ENCODE results near the gene CEP85L. TPM values are rescaled to one million over a fixed set of nuclear protein-coding genes. Genes with fewer than 3 reads are reported as not detected.

Gene CEP85L
- total RNA-seq, 1 donor from 2014 or later, result 6.8 TPM

DNA sequence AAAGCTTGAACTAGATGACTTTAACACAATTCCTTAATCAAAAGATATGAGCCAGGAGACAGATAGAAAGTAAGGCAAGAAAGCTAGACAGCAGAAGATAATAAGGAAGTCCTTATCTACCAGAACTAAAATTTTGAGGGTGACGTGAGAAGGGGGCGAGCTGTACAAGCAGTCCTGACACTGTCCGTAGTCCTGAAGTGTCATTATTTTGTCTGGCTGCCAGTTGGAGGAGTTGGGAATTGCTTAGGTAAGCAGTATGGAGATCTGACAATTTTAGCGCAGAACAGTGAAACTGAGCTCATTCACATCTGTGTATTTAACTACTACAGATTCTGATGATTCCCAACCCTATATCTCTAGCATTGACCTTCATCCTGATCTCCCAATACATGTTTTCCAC, 25.8 kb upstream of the CEP85L start:
- no peak for DNase-seq (ENCODE audit: low spot score, unreplicated experiment)
- H3K4me3 Mint-ChIP-seq (ENCODE audit: low read depth), result no peak overlapping the region
- H3K4me1 Mint-ChIP-seq (ENCODE audit: low read depth), result no peaks in the 10 kb centered on the region
- TF ChIP-seq, protein P1, sequence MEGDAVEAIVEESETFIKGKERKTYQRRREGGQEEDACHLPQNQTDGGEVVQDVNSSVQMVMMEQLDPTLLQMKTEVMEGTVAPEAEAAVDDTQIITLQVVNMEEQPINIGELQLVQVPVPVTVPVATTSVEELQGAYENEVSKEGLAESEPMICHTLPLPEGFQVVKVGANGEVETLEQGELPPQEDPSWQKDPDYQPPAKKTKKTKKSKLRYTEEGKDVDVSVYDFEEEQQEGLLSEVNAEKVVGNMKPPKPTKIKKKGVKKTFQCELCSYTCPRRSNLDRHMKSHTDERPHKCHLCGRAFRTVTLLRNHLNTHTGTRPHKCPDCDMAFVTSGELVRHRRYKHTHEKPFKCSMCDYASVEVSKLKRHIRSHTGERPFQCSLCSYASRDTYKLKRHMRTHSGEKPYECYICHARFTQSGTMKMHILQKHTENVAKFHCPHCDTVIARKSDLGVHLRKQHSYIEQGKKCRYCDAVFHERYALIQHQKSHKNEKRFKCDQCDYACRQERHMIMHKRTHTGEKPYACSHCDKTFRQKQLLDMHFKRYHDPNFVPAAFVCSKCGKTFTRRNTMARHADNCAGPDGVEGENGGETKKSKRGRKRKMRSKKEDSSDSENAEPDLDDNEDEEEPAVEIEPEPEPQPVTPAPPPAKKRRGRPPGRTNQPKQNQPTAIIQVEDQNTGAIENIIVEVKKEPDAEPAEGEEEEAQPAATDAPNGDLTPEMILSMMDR (IDR thresholded peaks at IDR 0.05; ENCODE audit: unreplicated experiment), result no peak
- no peak overlapping the region for H3K27ac Mint-ChIP-seq
- H3K27me3 Mint-ChIP-seq, result no peaks in the 10 kb centered on the region
- H3K9me3 Mint-ChIP-seq (ENCODE audit: low read depth), result no peaks in the 10 kb centered on the region
- H3K36me3 Mint-ChIP-seq (ENCODE audit: insufficient read depth), result no peaks in the 10 kb centered on the region

DNA sequence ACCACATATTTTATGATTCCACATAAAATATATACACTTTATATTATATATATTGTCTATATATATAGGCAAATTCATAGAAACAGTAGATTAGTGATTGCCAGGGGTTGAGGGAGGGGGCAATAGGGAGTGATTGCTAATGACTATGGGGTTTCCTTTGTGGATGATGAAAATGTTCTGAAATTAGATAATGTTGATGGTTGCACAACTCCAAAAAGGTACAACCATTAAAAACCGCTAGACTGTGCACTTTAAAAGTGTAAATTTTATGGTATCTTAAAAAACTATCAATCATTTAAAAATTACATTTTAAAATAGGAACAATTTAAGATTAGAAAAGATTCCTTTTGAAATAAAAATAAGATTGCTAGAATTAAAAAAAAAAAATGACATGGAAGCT, 23.8 kb upstream of the CEP85L start:
- TF ChIP-seq, protein P1 (IDR thresholded peaks at IDR 0.05; ENCODE audit: unreplicated experiment), result no peak
- H3K27me3 Mint-ChIP-seq, result no peaks in the 10 kb centered on the region
- H3K4me3 Mint-ChIP-seq (ENCODE audit: low read depth), result no peak overlapping the region
- H3K4me1 Mint-ChIP-seq (ENCODE audit: low read depth), result no peaks in the 10 kb centered on the region
- no peak for DNase-seq (ENCODE audit: low spot score, unreplicated experiment)
- H3K36me3 Mint-ChIP-seq (ENCODE audit: insufficient read depth), result no peaks in the 10 kb centered on the region
- no peaks in the 10 kb centered on the region for H3K9me3 Mint-ChIP-seq (ENCODE audit: low read depth)
- H3K27ac Mint-ChIP-seq, result no peak overlapping the region

DNA sequence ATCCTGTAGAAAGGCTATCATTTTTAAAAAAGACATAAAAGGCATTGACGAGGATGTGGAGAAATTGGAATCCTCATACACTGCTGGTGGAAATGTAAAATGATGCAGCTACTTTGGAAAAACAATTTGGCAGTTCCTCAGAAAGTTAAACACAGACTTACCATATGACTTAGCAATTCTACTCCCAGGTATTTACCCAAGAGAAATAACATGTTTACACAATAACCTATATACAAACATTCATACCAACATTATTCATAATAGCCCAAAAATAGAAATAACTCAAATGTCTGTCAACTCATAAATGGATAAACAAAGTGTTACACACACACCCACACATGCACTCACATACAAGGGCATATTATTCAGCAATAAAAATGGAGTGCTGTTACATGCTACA, 23.4 kb upstream of the CEP85L start:
- DNase-seq (ENCODE audit: low spot score, unreplicated experiment), result no peak
- Mint-ChIP-seq H3K4me1 (ENCODE audit: low read depth) (no peaks in the 10 kb centered on the region), H3K36me3 (ENCODE audit: insufficient read depth) (no peaks in the 10 kb centered on the region), H3K4me3 (ENCODE audit: low read depth) (no peak overlapping the region), H3K27me3 (no peaks in the 10 kb centered on the region), H3K9me3 (ENCODE audit: low read depth) (no peaks in the 10 kb centered on the region), H3K27ac (no peak overlapping the region)
- TF ChIP-seq, protein P1 (IDR thresholded peaks at IDR 0.05; ENCODE audit: unreplicated experiment), result no peak

DNA sequence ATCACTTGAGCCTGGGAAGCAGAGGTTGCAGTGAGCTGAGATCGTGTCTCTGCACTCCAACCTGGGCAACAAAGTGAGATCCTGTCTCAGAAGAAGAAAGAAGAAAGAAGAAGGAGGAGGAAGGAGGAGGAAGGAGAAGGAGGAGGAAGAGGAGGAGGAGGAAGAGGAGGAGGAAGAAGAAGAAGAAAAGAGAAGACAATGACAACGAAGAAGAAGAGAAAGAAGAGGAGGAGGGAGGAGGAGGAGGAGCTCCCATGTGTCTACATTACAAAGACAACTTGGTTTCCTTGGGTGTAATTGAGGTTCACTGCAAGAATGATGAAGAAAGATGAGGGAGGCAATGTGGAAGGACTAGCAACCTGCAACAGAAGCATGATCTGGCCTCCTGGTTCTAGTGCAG, 21.3 kb upstream of the CEP85L start:
- DNase-seq (ENCODE audit: low spot score, unreplicated experiment), result no peak
- Mint-ChIP-seq H3K9me3 (ENCODE audit: low read depth) (no peaks in the 10 kb centered on the region), H3K27me3 (no peaks in the 10 kb centered on the region)

DNA sequence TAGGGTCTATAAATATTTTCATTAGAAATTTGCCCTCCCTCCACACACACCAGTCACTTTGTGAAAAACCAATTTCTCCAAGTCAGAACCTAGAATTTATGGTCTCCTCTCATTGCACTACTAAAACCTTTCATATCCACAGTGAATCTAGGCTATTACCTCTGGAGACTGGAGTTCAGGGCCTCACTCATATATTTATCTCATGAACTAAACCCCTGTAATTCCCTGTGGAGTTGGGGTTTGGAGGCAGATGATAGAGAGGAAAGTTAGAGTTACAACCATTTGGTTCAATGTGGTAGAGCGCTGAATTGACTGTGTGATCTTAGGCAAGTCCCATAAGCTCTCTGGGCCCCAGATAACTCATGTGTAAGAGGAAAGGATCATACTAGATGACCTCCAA, 18.2 kb upstream of the CEP85L start:
- no peak for DNase-seq (ENCODE audit: low spot score, unreplicated experiment)
- no peak overlapping the region for H3K4me3 Mint-ChIP-seq (ENCODE audit: low read depth)
- H3K27ac Mint-ChIP-seq, result no peak overlapping the region
- H3K27me3 Mint-ChIP-seq, result no peaks in the 10 kb centered on the region
- TF ChIP-seq, protein P1 (IDR thresholded peaks at IDR 0.05; ENCODE audit: unreplicated experiment), result no peak
- no peaks in the 10 kb centered on the region for H3K9me3 Mint-ChIP-seq (ENCODE audit: low read depth)
- H3K4me1 Mint-ChIP-seq (ENCODE audit: low read depth), result peaks cover 7% of the 10 kb centered on the region
- no peaks in the 10 kb centered on the region for H3K36me3 Mint-ChIP-seq (ENCODE audit: insufficient read depth)

More for the DNA sequence above, 21.3 kb upstream of the CEP85L start:
- TF ChIP-seq, protein P1 (IDR thresholded peaks at IDR 0.05; ENCODE audit: unreplicated experiment), result no peak
- Mint-ChIP-seq H3K4me3 (ENCODE audit: low read depth) (no peak overlapping the region), H3K36me3 (ENCODE audit: insufficient read depth) (no peaks in the 10 kb centered on the region), H3K4me1 (ENCODE audit: low read depth) (peaks cover 7% of the 10 kb centered on the region), H3K27ac (no peak overlapping the region)
